ENCODE data around the gene FGF11.
"Not testable (repeated sequence)": the region's sequence is repeated elsewhere in the genome, so short reads cannot be mapped to it uniquely, and the experiment has no call there.

Gene FGF11

GRCh38 chr17:7478276-7479212 lies 39.2 kb downstream of the FGF11 start:
- in situ Hi-C loops (cut with MboI; ENCODE audit: low sequenced_read_pairs): no loop called here

GRCh38 chr17:7479213-7480088 lies 40.1 kb downstream of the FGF11 start, which contains the start of gene ZBTB4:
Gene ZBTB4, minus strand, starts transcription at chr17:7479631. Its CDS starts 12,830 bp downstream, at chr17:7466801.
- in situ Hi-C loops (cut with MboI; ENCODE audit: low sequenced_read_pairs): no loop called here

- in situ Hi-C loops (cut with MboI; ENCODE audit: low sequenced_read_pairs): no loop called here
Observed at GRCh38 chr17:7480089-7480384, 40.7 kb downstream of the FGF11 start.

DNA sequence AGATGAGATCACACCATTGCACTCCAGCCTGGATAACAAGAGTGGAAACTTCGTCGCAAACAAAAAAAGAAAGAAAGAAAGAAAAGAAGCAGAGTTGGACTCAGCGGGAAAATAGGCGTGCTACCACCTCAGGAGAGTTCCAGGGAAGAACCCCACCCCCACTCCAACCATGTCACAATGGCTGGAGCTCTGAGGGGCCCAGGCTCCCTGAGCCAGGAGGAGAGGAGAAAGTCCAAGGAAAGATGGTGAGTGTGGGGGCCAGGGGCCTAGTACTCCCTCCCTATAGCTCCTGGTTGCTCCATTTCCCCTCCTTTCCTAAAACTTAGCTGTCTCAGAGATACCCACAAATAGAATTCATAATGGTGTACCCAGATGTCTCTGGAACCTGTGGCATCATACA lies 42.0 kb downstream of the FGF11 start, which contains the start of gene SLC35G6:
Gene SLC35G6 (plus strand): TSS at position 172 of the 400 bp plus-strand sequence. CDS start 71 bp downstream, at position 243.
- in situ Hi-C loops (cut with MboI; ENCODE audit: low sequenced_read_pairs): not testable (repeated sequence)

- in situ Hi-C loops (cut with MboI; ENCODE audit: low sequenced_read_pairs): not testable (repeated sequence)
Observed at GRCh38 chr17:7481842-7482741, 42.8 kb downstream of the FGF11 start.

GRCh38 chr17:7482742-7483088 lies 43.4 kb downstream of the FGF11 start:
- in situ Hi-C loops (cut with MboI; ENCODE audit: low sequenced_read_pairs): not testable (repeated sequence)

GRCh38 chr17:7483255-7484066 lies 44.1 kb downstream of the FGF11 start:
- in situ Hi-C loops (cut with MboI; ENCODE audit: low sequenced_read_pairs): no loop called here

GRCh38 chr17:7484067-7484918 lies 45.0 kb downstream of the FGF11 start, which contains the start of gene POLR2A:
Gene POLR2A, plus strand, starts transcription at chr17:7484366.
- in situ Hi-C loops (cut with MboI; ENCODE audit: low sequenced_read_pairs): no loop called here

GRCh38 chr17:7484919-7485377 lies 45.6 kb downstream of the FGF11 start:
- in situ Hi-C loops (cut with MboI; ENCODE audit: low sequenced_read_pairs): no loop called here

DNA sequence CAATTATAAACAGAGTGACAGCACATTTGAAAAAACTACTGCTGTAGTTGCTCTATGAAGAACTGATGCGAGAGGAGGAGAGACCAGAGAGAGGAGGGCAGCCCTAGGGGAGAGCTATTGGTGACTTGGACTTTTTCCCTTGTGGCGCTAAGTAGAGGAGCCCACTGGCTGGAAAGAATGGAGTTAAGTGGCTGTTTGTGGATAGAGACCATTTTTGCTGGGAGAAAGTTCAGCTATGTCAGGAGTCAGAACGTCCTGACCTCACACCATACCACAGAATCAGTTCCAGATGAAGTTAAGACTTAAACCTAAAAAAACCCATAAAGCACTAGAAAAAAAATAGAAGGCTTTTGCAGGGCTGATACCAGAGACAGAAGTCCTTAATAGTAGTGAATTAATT lies 46.9 kb downstream of the FGF11 start:
- in situ Hi-C loops (cut with MboI; ENCODE audit: low sequenced_read_pairs): no loop called here

- in situ Hi-C loops (cut with MboI; ENCODE audit: low sequenced_read_pairs): no loop called here
Observed at GRCh38 chr17:7490144-7490543, 50.8 kb downstream of the FGF11 start.

GRCh38 chr17:7491583-7491982 lies 52.3 kb downstream of the FGF11 start:
- in situ Hi-C loops (cut with MboI; ENCODE audit: low sequenced_read_pairs): no loop called here

DNA sequence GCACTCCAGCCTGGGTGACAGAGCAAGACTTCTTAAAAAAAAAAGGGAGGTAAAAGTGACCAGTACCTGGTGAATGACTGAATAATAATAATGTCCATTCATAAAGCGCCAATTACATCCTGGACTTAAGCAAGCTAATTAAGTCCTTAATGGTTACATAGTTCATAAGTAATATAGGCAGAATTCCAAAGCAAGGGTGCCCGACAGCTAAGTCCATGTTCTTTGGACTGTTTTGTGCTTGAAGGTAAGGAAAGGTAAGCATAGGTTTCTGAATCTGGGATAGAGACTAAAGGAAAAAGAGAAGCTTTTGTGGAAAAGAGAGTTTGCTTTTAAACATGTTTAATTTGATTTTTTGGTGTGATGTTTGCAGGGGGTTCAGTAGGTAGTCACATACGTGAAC lies 54.6 kb downstream of the FGF11 start:
- in situ Hi-C loops (cut with MboI; ENCODE audit: low sequenced_read_pairs): no loop called here

All from HL-60/S4 treated with retinoic acid at 250 ng/mL for 4 days and 3 days (cell line).